HG02884 (cell line): ENCODE measurements around the gene GUCY1A2.

Experiments
- ATAC-seq: cut with Tn5 transposase; IDR thresholded peaks from one replicate; pipeline ENCODE4 v1.9.1; 2021; ENCODE audit warnings: mild to moderate bottlenecking, moderate library complexity; ENCODE audit not compliant: unreplicated experiment

GUCY1A2 gene

DNA sequence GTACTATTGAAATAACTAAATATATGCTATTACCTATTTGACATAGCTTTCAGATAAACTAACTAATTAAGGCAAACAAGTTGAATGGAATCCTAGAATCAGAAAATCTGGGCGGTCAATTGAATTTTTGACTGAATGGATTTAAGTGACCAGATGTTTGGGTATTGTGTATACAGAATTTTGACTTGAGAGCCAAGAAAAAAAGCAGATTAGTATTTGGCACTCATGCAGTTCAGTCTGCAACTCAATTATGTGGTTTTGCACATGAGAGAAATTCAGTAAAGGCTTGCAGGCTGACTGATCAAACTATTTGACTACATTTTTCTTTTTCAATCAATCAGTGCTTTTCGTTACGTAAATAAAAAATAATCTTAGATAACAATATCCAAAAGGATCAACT lies 254.8 kb downstream of the GUCY1A2 start:
- no peak for ATAC-seq

DNA sequence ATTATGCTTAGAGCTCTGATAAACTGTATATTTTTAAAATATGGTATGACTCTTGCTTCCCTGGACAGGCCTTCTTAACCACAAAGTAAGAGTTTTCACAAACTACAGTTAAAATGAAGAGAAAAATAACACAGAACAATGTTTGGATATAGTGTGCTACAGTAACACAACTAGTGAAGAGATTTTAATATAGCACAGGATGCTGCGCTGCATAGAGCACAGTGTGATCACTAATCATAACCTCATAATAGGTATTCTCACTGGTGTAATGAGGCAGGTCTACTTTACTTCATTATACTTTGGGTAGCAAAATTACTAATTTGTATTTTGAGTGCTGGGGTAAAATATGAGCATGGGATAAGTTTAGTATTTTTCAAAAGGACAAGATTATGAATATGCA lies 256.5 kb downstream of the GUCY1A2 start:
- no peak for ATAC-seq

GRCh38 chr11:106761240-106761639 lies 257.0 kb downstream of the GUCY1A2 start:
- ATAC-seq = no peak

DNA sequence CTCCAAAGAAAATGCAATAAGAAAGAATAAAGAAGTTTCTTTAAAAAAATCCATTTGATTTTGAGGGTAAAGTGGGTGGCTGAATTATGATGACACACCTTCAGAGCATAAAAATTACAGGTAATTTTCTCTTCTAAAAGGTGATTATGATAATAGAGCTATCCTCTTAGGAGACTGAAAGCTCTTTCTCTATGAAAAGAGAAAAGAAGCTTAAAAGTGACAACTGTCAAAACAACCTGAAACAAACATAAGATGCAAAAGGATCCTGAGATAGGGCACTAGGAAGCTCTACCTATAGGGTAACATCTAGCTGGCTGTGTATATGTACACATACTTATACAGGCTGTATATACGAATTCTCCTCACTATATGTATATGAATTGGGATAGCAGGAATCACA lies 270.2 kb downstream of the GUCY1A2 start:
- ATAC-seq = no peak

GRCh38 chr11:106745941-106746340 lies 272.3 kb downstream of the GUCY1A2 start:
- ATAC-seq = no peak

- ATAC-seq = no peak
Measured at GRCh38 chr11:106733635-106734034, 284.6 kb downstream of the GUCY1A2 start.

- no peak for ATAC-seq
Measured at GRCh38 chr11:106728859-106729258, 289.4 kb downstream of the GUCY1A2 start.

DNA sequence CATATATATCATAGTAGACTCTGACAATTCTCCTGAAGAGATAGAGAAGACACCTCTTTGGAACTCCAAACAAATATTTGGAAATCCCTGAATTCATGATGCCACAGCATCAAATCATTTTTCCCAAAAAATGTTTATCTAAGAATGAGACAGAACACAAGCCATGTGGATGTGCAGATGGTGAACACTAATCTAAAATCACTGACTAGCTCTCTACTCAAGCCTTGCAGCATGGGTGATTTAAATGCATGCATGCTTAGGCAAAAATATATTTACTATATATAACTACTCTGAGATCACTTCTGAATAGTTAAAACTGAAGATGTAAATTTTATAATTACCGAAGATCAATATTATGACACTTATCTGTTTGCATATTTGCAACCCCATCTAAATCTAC lies 289.9 kb downstream of the GUCY1A2 start:
- ATAC-seq = no peak

DNA sequence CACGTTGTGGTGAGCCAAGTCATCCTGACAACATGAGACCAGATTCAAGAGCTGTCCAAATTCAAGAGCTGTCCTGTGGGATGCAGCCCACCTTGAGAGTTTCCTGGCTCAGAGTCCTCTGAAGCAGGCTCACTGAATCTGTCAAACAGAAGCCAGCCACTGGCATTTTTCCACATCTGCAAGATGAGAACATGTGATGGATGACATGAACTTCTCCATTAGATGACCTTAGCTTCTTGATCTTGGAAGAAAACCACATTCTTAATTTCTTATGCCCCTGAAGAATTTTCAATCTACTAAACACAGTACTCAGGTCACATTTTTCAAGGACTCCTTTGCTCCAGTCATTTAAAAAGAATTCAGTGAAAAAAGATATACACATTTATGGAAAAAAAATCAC lies 291.0 kb downstream of the GUCY1A2 start:
- no peak for ATAC-seq

DNA sequence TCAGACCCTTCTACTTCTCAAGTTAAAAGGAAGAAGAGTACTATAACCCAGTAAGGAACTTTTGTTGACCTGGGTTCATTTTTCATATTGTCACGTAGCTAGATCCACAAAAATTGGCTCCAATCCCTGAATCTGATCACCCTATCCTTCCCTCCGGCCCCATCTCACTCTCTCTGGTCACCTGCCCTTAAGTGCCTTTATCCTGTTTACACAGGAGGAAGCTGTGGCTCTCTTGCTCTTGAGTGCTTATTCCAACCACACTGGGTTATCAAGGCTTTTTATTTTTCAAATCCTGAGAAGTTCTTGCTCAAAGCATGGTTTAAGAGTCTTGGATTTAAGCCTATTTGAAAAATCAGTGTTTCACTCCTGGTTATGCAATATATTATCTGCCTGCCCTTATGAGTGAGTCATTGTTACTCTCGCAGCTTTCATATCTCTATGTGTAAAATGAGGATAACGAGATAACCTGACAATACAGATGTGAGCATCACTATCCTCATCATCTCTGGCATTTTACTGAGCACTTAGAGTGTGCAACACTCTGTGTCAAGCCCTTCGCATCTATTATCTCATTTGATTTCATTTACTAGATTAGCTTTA lies 293.9 kb downstream of the GUCY1A2 start:
- ATAC-seq = no peak

- ATAC-seq = no peak
Measured at GRCh38 chr11:106723071-106723470, 295.2 kb downstream of the GUCY1A2 start.

- ATAC-seq = no peak
Measured at GRCh38 chr11:106717222-106717621, 301.1 kb downstream of the GUCY1A2 start.

GRCh38 chr11:106714199-106714598 lies 304.1 kb downstream of the GUCY1A2 start:
- no peak for ATAC-seq

DNA sequence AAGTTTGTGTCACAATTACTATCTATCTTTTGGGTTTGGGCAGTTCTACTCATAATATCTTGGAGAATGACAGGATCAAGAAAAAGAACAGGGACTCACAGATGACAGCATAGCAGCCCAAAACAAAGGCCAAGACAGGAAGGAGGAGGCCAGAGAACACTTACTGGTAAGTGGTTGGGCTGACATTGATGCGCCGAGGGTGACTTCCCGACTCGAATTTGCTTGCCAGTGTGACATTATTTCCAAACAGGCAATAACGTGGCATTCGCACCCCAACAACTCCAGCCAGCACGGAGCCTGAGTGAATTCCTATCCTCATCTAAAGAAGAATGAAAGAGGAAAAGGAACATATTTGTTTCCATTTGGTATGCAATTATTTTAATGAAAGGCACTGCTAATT lies 309.9 kb downstream of the GUCY1A2 start:
- ATAC-seq = no peak

GRCh38 chr11:106706355-106706754 lies 311.9 kb downstream of the GUCY1A2 start:
- ATAC-seq = no peak

GRCh38 chr11:106702805-106703204 lies 315.5 kb downstream of the GUCY1A2 start:
- no peak for ATAC-seq

DNA sequence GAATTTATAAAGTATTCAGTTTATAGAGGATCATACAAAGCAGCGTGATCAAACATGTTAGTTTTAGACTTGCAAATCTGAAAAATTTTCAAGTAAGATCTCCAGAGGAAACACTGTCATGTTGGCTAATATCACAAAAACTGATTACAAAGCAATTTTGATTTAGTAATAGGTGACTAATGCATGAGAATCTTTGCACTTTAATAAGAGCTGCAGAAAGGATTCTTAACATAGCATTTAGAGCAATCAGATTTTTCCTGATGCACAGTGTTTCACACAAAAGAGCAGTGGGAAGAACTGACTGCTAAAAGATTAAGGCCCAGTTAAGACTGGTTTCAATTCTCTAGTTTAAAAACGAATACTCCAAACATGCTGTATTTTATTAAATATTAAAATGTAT lies 321.2 kb downstream of the GUCY1A2 start:
- no peak for ATAC-seq

- ATAC-seq = no peak
Measured at GRCh38 chr11:106695506-106695905, 322.8 kb downstream of the GUCY1A2 start.

DNA sequence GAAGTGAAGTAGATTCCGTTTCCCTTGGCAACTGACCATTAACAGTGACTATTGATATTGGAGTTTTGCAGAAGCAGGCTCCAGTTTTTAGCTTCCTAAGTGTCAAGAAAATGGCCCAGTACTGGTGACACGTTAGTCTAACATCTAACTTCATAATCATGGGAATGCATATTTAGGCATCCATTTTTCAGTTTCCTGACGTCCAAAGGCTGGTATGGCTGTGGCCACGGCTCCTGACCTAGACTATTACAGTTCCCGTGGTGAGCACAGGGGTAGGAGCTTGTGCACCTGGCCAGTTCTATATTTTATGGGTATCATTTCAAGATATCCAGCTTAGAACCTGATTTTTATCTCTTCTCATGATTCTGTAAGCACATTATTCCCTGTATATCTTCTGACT lies 323.8 kb downstream of the GUCY1A2 start:
- no peak for ATAC-seq

- no peak for ATAC-seq
Measured at GRCh38 chr11:106691807-106692365, 326.4 kb downstream of the GUCY1A2 start.

GRCh38 chr11:106690923-106691322 lies 327.4 kb downstream of the GUCY1A2 start:
- ATAC-seq = no peak

- ATAC-seq = no peak
Measured at GRCh38 chr11:106684944-106685343, 333.3 kb downstream of the GUCY1A2 start.

DNA sequence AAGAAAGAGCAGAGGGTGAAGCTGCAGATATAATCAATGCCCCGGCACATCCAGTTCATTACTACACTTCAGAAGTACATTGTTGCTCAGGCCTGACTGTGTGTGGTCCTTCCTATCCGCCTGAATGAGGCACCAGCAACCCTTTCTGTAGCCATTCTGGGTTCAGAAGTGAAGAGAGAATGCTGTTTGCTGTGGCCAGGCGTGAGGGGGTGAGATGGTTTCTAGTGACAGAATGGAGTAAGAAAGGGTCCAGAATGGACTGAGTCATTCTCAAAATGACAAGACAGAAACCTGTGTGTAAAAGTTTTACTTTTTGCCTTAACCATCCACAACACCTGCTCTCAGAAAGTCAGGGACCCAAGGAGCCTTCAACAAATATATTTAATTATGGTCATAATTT lies 334.8 kb downstream of the GUCY1A2 start:
- ATAC-seq = peak; percentile 62
